ENCODE measurements around the gene ANO10. TPM values are rescaled to one million over a fixed set of nuclear protein-coding genes. Genes with fewer than 3 reads are reported as not detected.

ANO10 gene
- total RNA-seq, 4 donors from 2014 or later: 26.7 to 33.9 (median 28.7) TPM

- Histone ChIP-seq H3K27me3 (no peaks in the 10 kb centered on the region), H3K4me1 (peaks cover 27 to 32% of the 10 kb centered on the region in 2 donors), H3K27ac (peak overlapping the region; percentile 31 to 67 (median 66)), H3K4me3 (replicated peaks in 1 of 3) (no peak overlapping the region), H3K9me3 (no peaks in the 10 kb centered on the region), H3K36me3 (peaks cover 0 to under 1% of the 10 kb centered on the region in 2 donors)
- no peak for DNase-seq
- intact Hi-C loops (cut with DNase I): no loop called here
- TF ChIP-seq CTCF (IDR thresholded peaks at IDR 0.05): no peak
- no peak for TF ChIP-seq POLR2A (IDR thresholded peaks at IDR 0.05)
Measured at GRCh38 chr3:43327582-43327979, 294.2 kb downstream of the ANO10 start.

GRCh38 chr3:43326891-43327581 is 294.8 kb downstream of the ANO10 start:
- DNase-seq: no peak
- Histone ChIP-seq H3K27me3 (no peaks in the 10 kb centered on the region), H3K27ac (peak overlapping the region; percentile 31 to 67 (median 66)), H3K9me3 (no peaks in the 10 kb centered on the region), H3K4me3 (replicated peaks in 1 of 3) (no peak overlapping the region), H3K36me3 (no peaks in the 10 kb centered on the region), H3K4me1 (peaks cover 27 to 32% of the 10 kb centered on the region in 2 donors)
- WGBS, 2 donors: 46 to 47% methylated on average over 3 of the region's 3 CpGs
- intact Hi-C loops (cut with DNase I): no loop called here
- TF ChIP-seq POLR2A (IDR thresholded peaks at IDR 0.05) (no peak), CTCF (IDR thresholded peaks at IDR 0.05) (no peak)

- Histone ChIP-seq H3K4me1 (peaks cover 37 to 42% of the 10 kb centered on the region in 2 donors), H3K4me3 (replicated peaks in 1 of 3) (no peak overlapping the region), H3K27me3 (no peaks in the 10 kb centered on the region), H3K27ac (no peak overlapping the region), H3K9me3 (no peaks in the 10 kb centered on the region), H3K36me3 (no peaks in the 10 kb centered on the region)
- intact Hi-C loops (cut with DNase I): no loop called here
- 91 to 95% methylated on average over 1 of the region's 1 CpG for WGBS, 2 donors
- no peak for DNase-seq
- TF ChIP-seq POLR2A (IDR thresholded peaks at IDR 0.05) (no peak), CTCF (IDR thresholded peaks at IDR 0.05) (no peak)
Measured at GRCh38 chr3:43323541-43323940, 298.3 kb downstream of the ANO10 start.

GRCh38 chr3:43320288-43320687 is 301.5 kb downstream of the ANO10 start:
- 88 to 92% methylated on average over 5 of the region's 5 CpGs for WGBS, 2 donors
- no peak overlapping the region for H3K27ac ChIP-seq
- peaks cover 35 to 36% of the 10 kb centered on the region in 2 donors for H3K4me1 ChIP-seq

More at GRCh38 chr3:43320288-43320687, 301.5 kb downstream of the ANO10 start:
- Histone ChIP-seq H3K27me3 (no peaks in the 10 kb centered on the region), H3K9me3 (no peaks in the 10 kb centered on the region), H3K4me3 (replicated peaks in 1 of 3) (no peak overlapping the region), H3K36me3 (no peaks in the 10 kb centered on the region)
- intact Hi-C loops (cut with DNase I): no loop called here
- TF ChIP-seq CTCF (IDR thresholded peaks at IDR 0.05) (no peak), POLR2A (IDR thresholded peaks at IDR 0.05) (no peak)
- DNase-seq: no peak

All from thyroid gland (tissue), 4 donors.